ENCODE results near the gene OGFRL1. TPM values are rescaled to one million over a fixed set of nuclear protein-coding genes. Genes with fewer than 3 reads are reported as not detected.
"Not testable (repeated sequence)": the region's sequence is repeated elsewhere in the genome, so short reads cannot be mapped to it uniquely, and the experiment has no call there.

The OGFRL1 gene
- total RNA-seq, 2 donors from 2014 or later = 26.9 to 30.5 TPM

DNA sequence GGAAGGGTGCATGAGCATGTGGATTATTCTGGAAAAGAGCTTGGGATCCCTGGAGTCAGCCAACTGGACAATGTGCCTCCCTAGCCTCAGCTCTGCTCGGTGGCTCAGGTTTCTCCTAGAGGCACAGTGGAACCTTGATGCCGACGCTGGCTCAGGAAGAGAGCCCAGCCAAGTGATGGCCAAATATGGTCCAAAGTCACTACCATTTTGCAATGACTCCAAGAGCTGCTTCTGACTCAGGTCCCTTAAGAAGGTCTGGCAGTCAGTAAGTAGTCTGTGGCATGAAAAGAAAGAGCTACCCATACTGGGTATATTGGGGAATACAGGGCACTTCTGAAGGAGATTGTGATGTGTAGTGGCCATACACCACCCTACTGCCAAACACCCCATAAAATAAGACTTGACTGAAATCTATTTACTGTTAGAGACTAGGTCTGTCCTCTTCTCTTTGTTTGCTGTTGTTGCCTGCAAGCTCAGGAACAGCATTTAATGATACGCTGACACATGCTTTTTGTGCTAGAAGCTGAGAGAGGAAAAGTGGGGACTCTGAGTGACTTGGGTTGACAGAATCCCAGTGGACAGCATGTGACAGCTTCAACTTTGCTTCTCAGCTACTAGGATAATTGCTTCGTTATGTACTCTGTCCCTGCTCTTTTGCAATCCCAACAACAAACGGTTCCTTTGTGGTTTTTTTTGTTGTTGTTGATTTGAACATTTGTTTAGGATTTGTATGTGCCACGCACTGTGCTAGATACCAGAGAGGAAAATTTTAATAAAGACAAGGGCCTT, 30.3 kb upstream of the OGFRL1 start:
- Histone ChIP-seq H3K4me1 (ENCODE audit: control insufficient read depth in 1 of 2, low read depth in 2 of 2) (peaks cover 0 to 7% of the 10 kb centered on the region in 2 donors), H3K36me3 (no peaks in the 10 kb centered on the region), H3K27ac (no peak overlapping the region), H3K9me3 (no peaks in the 10 kb centered on the region), H3K4me3 (no peak overlapping the region), H3K27me3 (replicated peaks; ENCODE audit: insufficient read depth) (no peaks in the 10 kb centered on the region)
- no peak for DNase-seq (ENCODE audit: low spot score)
- TF ChIP-seq, protein P1, sequence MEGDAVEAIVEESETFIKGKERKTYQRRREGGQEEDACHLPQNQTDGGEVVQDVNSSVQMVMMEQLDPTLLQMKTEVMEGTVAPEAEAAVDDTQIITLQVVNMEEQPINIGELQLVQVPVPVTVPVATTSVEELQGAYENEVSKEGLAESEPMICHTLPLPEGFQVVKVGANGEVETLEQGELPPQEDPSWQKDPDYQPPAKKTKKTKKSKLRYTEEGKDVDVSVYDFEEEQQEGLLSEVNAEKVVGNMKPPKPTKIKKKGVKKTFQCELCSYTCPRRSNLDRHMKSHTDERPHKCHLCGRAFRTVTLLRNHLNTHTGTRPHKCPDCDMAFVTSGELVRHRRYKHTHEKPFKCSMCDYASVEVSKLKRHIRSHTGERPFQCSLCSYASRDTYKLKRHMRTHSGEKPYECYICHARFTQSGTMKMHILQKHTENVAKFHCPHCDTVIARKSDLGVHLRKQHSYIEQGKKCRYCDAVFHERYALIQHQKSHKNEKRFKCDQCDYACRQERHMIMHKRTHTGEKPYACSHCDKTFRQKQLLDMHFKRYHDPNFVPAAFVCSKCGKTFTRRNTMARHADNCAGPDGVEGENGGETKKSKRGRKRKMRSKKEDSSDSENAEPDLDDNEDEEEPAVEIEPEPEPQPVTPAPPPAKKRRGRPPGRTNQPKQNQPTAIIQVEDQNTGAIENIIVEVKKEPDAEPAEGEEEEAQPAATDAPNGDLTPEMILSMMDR (IDR thresholded peaks at IDR 0.05) = no peak
- no peak for ATAC-seq (ENCODE audit: insufficient number of reproducible peaks, low FRiP score, low read depth)

DNA sequence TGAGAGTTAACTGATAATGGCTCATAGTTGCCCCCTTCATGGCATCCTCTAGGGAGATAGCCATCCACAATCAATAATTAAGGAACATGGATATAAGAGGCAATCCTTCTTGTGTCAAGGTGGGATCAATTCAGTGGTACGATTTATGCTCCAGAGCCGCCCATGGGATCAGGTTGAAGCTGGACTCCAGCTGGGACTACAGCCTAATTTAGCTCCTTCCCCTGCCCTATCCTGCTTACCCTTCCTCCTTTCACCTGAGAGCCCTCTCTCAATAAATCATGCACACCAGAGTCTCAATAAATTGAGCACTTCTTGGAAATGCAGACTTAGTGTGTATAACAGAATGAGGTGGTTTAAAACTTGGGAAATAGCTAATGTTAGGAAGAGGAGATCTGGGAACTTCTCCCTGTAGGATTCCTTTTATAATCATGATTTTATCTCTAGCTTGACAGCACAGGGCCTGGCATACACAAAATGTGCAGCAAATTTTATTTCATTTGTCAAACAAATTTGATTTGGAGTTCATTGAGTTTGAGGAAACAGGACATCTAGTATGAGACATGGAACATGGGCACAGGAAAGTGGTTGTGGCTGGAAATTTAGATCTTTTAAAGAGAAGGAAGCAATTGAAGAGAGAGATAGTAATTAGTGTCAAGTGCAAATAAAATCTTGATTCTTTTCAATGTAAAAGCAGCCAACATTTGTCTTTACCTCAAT, 28.6 kb upstream of the OGFRL1 start:
- H3K4me1 ChIP-seq (ENCODE audit: control insufficient read depth in 1 of 2, low read depth in 2 of 2) = peaks cover 0 to 7% of the 10 kb centered on the region in 2 donors
- no peak for ATAC-seq (ENCODE audit: insufficient number of reproducible peaks, low FRiP score, low read depth)
- no peaks in the 10 kb centered on the region for H3K27me3 ChIP-seq (replicated peaks; ENCODE audit: insufficient read depth)
- H3K27ac ChIP-seq = no peak overlapping the region
- no peaks in the 10 kb centered on the region for H3K36me3 ChIP-seq
- TF ChIP-seq, protein P1 (IDR thresholded peaks at IDR 0.05) = no peak
- no peaks in the 10 kb centered on the region for H3K9me3 ChIP-seq
- H3K4me3 ChIP-seq = no peak overlapping the region
- no peak for DNase-seq (ENCODE audit: low spot score)

GRCh38 chr6:71262914-71263313, 25.7 kb upstream of the OGFRL1 start:
- no peak overlapping the region for H3K27ac ChIP-seq
- H3K27me3 ChIP-seq (replicated peaks; ENCODE audit: insufficient read depth) = no peaks in the 10 kb centered on the region
- peak overlapping the region; percentile 36 for H3K4me3 ChIP-seq
- peaks cover 0 to 5% of the 10 kb centered on the region in 2 donors for H3K4me1 ChIP-seq (ENCODE audit: control insufficient read depth in 1 of 2, low read depth in 2 of 2)
- no peak for DNase-seq (ENCODE audit: low spot score)
- ATAC-seq (ENCODE audit: insufficient number of reproducible peaks, low FRiP score, low read depth) = no peak
- no peaks in the 10 kb centered on the region for H3K9me3 ChIP-seq
- H3K36me3 ChIP-seq = no peaks in the 10 kb centered on the region
- TF ChIP-seq, protein P1 (IDR thresholded peaks at IDR 0.05) = no peak

DNA sequence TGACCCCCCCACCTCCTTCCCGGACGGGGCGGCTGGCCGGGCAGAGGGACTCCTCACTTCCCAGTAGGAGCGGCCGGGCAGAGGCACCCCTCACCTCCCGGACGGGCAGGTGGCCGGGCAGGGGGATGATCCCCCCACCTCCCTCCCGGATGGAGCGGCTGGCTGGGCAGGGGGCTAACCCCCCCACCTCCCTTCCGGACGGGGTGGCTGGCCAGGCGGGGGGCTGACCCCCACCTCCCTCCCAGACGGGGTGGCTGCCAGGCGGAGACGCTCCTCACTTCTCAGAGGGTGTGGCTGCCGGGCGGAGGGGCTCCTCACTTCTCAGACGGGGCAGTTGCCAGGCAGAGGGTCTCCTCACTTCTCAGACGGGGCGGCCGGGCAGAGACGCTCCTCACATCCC, 22.2 kb upstream of the OGFRL1 start:
- H3K4me3 ChIP-seq; H3K27me3 ChIP-seq (replicated peaks; ENCODE audit: insufficient read depth); H3K4me1 ChIP-seq (ENCODE audit: control insufficient read depth in 1 of 2, low read depth in 2 of 2); ATAC-seq (ENCODE audit: insufficient number of reproducible peaks, low FRiP score, low read depth); H3K9me3 ChIP-seq; DNase-seq (ENCODE audit: low spot score); H3K36me3 ChIP-seq; H3K27ac ChIP-seq: not testable (repeated sequence)

GRCh38 chr6:71268735-71269437, 19.7 kb upstream of the OGFRL1 start:
- Histone ChIP-seq H3K36me3 (no peaks in the 10 kb centered on the region), H3K27me3 (replicated peaks; ENCODE audit: insufficient read depth) (no peaks in the 10 kb centered on the region), H3K9me3 (no peaks in the 10 kb centered on the region), H3K4me1 (ENCODE audit: control insufficient read depth in 1 of 2, low read depth in 2 of 2) (no peaks in the 10 kb centered on the region), H3K27ac (no peak overlapping the region), H3K4me3 (no peak overlapping the region)
- ATAC-seq (ENCODE audit: insufficient number of reproducible peaks, low FRiP score, low read depth) (no peak), DNase-seq (ENCODE audit: low spot score) (no peak)
- TF ChIP-seq, protein P1 (IDR thresholded peaks at IDR 0.05) = no peak
